GM12865 (cell line): ENCODE data around the gene ITGA11.

Experiments
- DNase-seq: peaks from one replicate; pipeline ENCODE4 v3.0.0; 2010; ENCODE audit warnings: low read depth
- H3K4me3 ChIP-seq: 2 replicates; pipeline ENCODE4 v1.5.1; 2011; ENCODE audit warnings: mild to moderate bottlenecking, low read depth, low read length, control low read depth
- TF ChIP-seq, protein P1 (sequence below): IDR thresholded peaks from 2 replicates; pipeline ENCODE4 v1.5.1; 2011; ENCODE audit warnings: low read length, control low read depth, low read depth, inconsistent platforms; ENCODE audit not compliant: insufficient read depth; ENCODE audit errors: missing control alignments

ITGA11 gene

DNA sequence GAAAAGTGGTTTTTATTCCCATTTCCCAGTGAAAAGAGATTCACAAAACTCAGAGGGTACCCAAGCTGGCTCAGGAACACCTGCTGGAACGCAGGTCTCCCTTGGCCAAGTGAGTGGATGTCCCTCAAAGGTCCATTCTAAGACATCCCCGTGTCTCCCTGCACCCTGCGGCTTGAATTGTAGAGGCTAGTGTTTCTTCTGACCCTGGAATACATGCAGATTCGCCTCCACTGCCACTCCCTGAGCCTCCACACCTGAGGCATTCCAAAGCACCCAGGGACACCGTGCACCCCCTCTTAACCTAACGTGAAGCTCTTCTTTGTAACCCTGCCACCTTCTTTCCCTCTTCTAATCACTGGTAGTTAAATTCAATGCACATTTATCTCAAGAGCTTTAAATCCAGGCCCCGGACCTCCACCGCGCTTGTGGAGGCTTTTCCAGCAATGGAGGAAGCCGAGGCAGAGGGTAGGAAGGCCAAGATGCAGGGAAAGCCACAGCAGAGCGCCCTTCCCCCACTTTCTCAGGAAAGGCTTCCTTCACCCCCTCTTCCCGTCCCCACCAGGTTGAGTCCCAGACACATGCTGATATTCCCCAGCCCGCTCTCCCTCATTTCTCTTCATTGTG lies 590 bp upstream of the ITGA11 start:
- no peak for DNase-seq
- TF ChIP-seq, protein P1, sequence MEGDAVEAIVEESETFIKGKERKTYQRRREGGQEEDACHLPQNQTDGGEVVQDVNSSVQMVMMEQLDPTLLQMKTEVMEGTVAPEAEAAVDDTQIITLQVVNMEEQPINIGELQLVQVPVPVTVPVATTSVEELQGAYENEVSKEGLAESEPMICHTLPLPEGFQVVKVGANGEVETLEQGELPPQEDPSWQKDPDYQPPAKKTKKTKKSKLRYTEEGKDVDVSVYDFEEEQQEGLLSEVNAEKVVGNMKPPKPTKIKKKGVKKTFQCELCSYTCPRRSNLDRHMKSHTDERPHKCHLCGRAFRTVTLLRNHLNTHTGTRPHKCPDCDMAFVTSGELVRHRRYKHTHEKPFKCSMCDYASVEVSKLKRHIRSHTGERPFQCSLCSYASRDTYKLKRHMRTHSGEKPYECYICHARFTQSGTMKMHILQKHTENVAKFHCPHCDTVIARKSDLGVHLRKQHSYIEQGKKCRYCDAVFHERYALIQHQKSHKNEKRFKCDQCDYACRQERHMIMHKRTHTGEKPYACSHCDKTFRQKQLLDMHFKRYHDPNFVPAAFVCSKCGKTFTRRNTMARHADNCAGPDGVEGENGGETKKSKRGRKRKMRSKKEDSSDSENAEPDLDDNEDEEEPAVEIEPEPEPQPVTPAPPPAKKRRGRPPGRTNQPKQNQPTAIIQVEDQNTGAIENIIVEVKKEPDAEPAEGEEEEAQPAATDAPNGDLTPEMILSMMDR: no peak
- no peak overlapping the region for H3K4me3 ChIP-seq

DNA sequence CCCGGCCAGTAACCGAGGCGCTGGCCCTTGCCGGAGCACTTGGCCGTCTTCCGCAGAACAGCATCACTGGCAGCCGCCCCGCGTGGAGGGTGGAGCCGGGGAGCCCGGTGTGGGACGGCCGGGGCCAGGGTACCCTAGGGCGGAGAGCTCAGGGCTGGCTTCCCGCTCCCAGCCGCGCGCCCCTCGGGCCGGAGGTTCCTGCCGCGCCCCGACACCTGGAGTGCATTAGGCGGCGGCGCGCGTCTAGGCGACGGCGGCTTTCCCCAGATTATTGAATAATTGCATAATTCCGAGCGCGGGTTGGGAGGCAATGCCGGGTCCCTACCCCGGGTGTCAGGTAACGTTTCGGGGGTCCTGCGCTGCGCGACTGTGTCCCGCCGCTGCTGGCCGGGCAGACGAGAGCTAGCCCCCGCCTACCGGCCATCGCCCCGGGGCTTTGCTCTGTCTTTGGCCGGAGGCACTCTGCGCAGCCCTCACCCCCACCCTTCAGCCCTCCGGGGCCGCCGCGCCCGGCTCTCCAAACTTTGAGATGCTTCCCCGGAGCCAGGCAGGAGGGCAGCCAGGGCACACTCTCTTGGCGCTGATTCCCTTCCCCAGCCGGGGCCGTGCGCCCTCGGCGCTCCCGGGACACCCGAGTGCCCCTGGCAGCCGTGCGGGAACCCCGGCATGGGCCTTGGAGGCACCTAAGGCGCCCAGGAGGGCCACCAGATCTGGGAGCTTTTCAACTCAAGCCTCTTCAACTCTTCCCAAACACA lies 749 bp downstream of the ITGA11 start:
- TF ChIP-seq, protein P1: no peak
- DNase-seq: no peak
- no peak overlapping the region for H3K4me3 ChIP-seq

DNA sequence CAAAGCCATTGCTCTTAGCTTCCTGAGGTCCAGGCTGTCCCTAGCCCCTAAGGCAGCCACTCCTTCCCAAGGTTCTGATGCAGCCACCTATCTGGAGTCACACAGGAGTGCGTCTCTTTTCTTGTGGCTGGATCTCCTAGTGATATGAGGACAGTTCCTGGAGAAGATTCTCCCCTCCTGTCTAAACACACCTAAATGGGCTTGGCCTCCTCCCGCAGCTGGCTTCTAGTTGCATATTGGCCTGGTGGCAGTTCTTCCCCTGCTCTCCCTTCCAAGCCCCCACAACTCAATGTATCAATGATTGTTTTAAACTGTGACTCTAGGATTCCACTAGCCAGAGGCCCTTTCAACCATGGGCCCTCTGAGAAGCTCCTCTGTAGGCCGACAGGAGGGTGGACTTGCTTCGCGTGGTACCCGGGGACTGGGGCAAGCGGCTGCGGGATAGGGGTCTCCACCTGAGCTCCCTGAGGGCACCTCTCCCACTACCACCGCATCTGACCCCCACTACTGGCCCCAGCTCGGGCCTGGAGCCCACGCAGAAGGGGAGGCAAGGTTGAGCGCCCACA lies 1.4 kb downstream of the ITGA11 start:
- TF ChIP-seq, protein P1: no peak
- no peak for DNase-seq
- H3K4me3 ChIP-seq: no peak overlapping the region

DNA sequence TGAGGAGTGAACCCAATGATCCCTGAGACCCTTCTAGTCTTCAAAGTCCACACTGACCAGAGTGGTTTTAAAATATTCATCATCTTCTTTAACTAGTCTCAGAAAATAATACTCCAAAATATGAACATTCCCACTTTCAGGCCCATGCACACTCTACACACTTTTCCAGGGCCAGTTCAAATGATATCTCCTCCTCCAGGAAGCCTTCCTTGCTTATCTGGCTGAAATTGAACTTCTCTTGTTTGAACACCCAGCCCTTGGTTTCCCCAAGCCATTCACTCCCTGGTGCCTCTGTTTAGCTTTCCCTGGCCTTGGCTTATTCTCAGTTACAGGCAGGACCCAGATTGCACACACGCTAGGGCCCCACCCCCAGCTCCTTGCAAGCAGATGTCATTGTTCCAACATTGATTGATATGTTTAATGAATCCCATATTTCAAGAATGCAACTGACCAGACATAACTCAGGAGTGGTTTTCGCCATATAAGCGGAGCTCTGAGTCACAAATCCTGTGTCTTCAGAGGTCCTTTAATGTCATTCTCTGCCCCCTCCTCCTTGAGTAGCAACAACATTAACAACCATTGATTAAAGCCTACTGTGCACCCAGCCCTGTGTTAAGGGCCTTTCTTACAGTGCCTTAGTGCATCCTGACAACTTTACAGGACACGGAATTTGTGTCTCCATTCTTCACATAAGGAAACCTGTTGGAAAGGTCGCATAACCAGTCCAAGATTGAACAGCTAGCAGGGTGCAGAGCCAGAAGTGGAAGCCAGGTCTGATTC lies 2.1 kb downstream of the ITGA11 start:
- TF ChIP-seq, protein P1: no peak
- H3K4me3 ChIP-seq: no peak overlapping the region
- no peak for DNase-seq

DNA sequence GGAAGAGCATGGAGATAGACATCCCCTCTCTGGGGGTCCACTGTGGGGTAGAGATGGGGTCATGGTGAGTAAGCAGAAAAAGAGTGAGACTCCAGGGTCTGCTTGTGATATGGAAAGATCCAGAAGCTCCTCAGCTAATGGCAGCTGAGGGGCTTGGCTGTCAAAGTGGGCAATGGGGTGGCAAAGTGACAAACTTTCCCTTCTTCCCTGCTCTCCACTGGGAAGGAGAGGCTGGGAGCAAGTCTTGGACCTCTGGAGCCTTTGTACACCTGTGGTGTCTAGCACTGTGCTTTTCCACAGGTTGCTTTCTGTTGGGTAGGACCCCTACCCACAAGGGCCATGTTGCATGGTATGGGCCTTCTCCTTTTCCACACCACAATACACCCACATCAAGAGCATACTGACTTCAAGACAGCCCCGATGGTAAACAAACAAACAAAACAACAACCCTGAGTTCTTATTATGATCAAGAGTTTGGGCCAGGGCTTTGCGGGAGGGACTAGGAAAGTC lies 3.5 kb downstream of the ITGA11 start:
- TF ChIP-seq, protein P1: no peak
- no peak for DNase-seq
- H3K4me3 ChIP-seq: no peak overlapping the region

DNA sequence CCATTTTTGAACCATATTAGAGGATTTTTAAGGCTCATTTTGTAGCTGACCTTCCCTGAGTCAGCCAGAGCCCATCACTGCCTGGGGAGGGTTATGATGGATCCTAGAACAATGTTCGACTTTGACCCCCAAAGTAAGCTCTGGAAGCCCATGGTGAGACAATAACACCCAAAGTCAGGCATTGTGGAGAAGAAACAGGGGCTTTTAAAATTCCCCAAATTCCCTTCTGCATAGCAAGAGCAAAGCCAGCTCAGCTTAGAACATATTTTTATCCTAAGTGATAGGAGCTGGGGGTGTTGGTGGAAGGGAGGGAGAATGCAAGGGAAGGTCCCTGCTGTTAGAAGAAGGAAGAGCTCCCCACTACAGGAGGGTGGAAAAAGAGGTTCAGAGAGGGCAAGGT lies 4.0 kb downstream of the ITGA11 start:
- no peak overlapping the region for H3K4me3 ChIP-seq
- DNase-seq: no peak
- TF ChIP-seq, protein P1: no peak
